ENCODE results near the gene PGM1.

The PGM1 gene

DNA sequence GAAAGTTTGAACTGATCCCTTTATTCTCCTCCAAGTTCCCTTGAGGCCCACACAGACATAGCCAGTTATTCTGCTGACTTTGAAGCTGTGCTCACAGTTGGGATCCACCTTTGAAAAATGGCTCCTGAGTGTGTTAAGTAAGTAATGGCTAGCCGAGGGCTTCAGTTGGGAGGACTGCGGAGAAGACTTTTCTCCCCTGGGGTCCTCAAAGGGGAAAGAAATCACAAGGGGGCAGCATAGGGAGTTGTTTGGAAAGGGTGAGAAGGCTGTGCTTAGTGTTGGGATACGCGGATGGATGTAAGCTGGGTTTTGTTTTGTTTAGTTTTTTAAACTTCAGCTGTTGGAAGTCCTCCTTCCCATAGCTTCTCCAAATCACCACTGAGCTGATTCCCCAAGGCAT is 8.3 kb downstream of the PGM1 start:
- DNase-seq, result no peak

DNA sequence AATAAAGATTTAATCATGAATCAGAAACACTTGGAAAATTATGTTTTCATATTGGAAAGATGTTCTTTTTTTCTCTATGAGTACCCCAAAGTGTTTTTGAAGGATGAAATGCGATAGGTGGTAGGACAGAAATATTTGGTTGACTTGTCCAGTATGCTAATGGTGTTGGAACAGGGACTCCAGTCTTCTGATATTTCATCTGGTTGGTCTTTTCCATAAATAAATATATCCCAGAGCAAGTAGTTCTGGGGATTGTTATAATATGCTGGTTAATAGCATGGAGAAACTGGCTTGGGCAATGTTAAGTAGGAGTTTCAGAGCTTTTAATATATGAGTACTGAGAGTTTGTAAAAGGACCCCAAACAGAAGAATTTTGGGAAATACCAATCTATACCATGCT is 8.7 kb downstream of the PGM1 start:
- no peak for DNase-seq

DNA sequence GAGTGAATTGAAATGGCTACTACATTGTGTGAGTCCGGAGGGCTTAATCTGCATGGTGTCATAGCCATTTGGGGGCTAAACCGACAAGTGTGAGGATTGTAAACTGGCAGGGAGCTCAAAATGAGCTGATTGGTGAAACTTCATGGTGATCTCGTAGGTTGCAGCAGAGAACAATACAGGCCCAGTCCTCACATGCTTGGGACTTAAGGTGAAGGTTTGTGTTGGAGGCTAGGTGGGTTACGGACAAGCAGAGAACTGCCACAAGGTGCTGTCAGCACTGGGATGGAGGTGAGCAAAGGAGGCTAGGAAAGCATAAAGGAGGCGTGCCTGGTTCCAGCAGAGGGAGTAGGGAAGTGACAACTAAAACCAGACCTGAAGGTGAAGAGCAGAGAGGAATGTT is 9.4 kb downstream of the PGM1 start:
- DNase-seq, result no peak

DNA sequence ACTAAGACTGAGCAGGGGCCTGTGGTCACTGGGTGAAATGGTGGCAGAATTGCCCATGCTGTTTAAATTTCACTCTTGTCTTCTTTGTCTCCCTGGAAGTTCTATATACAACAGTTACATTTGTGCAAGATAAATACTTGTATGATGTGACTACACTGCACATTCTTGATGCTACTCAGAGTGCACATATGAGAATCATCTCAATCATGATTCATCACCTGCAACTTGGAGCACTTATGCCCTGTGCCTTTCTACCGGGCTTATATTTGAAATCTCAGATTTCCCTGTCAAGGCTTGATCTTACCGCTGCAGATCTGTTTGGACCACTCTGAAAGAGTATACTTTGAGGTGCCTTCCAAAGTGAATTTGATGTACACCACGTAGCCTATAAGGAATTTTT is 10.6 kb downstream of the PGM1 start:
- DNase-seq, result no peak

DNA sequence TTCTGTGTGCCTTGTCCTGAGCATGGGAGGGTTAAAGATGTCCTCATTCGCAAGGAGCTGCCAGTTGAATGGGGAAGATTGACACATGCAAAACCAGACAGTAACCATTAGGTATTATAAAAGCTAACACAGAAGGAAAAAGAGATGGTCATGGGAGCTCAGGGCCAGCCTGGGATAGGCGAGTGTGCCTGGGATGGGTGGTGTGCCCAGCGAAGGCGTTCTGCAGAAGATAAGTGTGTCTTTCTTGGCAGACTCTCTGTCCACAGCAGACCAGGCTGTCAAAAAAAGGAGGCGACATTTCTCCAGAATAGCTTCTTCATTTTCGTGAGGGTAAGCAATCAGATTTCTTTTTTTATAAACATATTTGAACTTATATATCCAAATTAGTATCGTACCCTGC is 14.1 kb downstream of the PGM1 start:
- DNase-seq, result no peak

DNA sequence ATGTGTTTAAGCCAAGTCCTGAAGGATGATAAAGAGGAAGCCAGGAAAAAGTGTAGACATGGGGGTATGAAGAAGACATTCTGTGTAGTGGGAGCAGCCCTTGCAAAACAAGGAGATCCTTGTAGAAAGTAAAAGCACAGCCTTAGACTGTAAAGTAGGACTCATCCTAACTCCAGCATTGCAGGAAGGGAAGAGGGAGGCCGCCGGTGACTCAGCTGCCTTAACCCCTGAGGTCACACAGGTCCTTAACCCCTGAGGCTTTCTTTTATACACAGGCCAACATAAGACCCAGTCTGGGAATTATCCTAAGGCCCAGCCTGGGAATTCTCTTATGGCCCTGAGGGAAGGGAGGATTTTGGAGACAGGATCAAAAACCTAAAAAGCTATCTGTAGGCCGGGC is 18.0 kb downstream of the PGM1 start:
- no peak for DNase-seq

DNA sequence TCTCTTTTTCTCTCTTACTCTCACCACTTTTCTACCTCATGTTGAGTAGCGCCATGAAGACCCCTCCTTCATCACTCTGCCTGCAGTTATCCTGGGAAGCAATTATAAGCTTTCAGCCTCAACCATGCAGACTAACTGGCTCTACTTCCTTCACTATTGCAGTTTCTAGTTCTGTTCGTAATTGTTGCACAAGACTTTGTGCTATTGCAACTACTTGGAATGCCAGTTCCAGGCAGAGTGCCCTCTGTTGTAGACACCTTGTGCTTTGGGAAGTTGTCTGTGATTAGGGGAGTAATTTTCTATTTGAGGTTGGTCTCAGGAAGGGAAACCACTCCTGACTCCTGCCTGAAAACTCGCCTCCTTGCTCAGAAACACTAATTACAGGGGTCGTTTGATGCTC is 19.4 kb downstream of the PGM1 start:
- DNase-seq, result no peak

DNA sequence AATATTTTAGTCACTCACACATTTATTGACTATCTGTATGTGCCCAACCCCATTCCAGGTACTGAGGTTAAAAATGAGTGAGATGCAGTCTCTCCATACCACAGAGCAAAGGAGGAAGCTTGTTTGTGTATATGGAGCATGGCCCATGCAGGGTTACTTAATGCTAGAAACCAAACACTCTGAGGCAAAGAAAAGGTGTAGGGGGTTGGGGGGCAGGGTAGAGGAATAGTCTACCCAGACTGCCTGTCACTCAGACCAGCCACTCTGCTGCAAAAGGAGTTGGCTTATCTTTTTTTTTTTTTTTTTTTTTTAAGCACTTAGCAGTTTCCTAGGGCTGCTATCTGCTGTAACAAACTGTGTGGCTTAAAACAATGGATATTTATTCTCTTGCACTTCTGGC is 19.8 kb downstream of the PGM1 start:
- DNase-seq, result no peak

DNA sequence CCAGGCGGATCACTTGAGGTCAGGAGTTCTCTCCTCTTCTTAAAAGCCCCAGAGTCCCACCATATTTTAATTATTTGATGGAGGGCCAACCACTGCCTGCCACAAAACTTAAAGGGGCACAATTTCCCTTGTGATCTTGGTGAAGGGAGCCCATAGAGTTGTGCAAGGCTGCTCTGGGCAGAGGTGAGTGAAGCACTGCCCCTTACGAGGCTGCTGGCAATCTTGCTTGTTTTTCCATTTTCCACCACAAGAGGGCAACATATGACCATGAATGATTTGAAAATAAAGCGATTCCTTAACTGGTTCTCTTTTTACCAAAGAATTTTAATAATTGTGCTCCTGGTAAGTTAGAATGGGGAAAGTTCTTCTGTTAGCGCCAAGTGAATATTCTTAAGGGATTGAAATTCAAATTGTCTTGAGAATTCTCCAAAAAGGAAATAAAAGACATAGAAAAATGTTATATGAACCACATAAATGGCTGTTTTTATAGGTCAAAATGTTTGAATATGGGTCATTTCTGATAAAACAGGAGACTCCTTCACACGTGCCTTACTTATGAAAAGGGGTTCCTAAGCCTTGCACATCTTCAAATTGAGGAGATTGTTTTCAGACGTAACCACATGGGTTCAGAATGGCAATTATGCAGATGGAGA is 22.7 kb downstream of the PGM1 start:
- DNase-seq, result peak; percentile 29 to 83 (median 76)

DNA sequence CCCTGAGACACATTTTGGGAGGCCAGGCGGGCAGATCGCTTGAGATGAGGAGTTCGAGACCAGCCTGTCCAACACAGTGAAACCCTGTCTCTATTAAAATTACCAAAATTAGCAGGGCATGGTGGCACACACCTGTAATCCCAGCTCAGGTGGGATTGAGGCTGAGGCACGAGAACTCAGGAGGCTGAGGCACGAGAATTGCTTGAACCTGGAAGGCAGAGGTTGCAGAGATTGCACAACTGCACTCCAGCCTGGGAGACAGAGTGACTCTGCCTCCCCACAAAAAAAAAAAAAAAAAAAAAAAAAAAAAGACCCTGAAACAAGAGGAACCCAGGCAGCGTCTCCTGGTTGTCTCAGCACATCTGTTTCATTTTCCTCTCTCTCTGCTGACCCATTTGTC is 24.2 kb downstream of the PGM1 start:
- DNase-seq, result no peak

DNA sequence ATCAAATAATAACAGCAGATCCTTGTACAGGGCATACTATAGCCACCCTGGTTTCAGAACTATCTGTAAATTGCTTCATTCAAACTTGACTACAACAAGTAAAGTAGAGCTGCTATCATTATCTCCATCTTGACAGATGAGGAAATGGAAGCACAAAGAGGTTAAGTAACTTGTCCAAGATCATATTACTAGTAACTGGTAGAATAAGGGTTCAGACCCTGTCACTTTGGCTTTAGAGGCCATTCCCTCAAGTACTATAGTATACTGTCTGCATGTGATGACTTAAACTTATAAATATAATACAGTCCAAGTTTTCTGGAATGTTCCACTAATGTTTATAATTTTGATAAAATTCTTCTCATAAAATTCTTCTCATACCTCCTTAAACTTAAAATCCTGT is 24.8 kb downstream of the PGM1 start:
- no peak for DNase-seq

DNA sequence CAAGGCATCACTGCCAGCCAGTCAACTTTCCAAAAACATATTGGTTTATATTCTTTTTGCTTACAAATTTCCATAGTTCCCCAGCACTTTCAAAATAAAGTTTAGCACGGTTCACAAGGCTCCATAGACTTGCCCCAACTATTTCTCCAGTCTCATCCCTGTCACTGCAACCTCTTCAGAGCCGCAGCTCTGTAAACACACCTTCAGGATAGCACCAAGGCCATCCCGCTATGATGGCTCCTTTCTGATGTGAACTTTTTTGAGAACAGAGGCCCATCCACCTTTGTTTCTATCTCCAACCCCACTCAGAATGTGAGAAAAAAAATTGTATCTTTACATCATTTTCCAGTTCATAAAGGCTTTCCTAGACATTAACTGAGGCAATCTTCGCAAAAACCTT is 26.3 kb downstream of the PGM1 start:
- DNase-seq, result no peak

DNA sequence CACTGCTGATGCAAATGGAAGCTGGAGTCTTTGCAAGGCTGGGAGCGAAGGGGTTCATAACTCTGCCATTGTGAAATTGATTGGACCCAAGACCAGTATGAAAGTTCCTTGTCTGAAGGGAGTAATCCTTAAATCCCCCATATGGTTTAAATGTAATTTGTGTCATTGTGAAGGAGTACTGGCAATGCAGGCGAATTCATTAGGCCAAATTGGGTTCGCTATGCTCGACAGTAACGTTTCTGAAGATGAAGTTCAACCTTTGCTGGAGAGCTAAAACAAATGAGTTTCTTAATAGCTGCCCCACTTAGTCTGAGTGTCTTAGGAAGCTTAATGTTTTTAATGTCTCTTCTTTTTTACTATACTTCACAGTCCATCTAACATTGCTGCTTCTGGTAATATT is 27.5 kb downstream of the PGM1 start:
- DNase-seq, result no peak

DNA sequence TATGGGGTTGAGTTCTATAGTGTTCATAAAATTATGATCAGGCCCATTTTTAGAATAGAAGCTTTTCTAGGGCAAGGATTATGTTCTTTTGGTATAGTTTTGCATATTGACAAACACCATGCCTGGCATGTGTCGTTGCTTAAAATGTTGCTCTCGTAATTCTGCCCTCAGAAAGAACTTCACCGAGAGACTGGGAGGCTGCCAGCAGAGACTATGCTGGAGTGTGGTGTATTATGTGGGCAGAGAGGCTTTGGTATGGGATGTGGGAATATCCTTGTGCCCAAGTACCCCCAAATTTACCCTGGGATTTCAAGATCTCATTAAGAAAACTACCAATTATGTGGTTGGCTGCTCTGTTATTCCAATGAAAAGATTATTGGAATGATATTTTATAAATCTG is 27.9 kb downstream of the PGM1 start:
- DNase-seq, result no peak

DNA sequence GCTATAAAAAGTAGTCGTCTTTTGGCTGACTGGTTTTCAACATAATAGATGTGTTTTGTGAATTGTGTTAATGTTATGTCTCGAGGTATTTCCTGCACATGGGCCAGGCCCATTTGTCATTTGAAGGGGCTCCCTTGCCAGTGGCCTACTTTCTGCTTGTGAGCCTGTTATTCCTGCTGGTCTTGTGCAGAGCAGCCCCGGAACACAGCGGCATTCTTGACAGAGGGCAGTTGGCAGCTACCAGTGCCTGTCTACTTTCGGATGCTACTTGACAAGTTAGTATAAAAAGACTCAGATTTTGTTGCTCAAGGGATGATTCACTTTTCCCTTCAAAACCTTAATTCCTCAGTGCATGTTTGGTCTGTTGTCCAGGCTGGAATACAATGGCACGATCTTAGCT is 28.5 kb downstream of the PGM1 start:
- no peak for DNase-seq

DNA sequence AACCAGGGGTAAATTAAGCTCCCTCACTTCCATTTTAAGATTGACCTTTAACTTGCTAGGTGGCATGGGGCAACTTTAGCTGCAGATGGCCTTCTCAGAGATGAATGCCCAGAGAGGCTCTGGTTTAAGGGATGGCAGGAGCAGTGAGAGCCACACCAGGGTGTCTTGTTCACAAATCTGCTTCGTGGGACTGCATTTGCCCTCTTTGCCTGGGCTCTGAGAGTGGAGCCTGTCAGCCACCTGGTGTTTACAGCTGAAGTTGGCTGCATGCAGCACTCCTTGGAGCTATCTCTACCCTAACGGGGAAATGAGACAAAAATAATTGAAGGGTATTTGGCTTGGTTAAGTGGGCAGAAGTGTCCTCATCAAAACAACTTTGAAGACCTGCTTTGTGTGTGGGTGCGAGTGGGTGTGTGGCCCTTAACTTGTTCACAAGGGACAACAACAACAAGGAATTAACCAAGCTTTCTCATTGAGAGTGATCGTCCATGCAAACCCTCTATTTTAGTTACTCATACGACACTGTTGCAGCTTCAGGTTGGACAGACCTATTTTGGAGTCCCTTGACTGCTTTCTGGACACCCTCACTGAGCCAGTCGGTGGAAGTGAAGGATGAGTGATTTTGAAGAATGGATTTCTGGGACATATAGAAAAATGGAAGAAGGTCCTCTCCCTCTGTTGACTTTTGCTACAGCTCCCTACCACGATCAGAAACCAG is 29.8 kb downstream of the PGM1 start:
- peak; percentile 18 to 50 (median 36) for DNase-seq

DNA sequence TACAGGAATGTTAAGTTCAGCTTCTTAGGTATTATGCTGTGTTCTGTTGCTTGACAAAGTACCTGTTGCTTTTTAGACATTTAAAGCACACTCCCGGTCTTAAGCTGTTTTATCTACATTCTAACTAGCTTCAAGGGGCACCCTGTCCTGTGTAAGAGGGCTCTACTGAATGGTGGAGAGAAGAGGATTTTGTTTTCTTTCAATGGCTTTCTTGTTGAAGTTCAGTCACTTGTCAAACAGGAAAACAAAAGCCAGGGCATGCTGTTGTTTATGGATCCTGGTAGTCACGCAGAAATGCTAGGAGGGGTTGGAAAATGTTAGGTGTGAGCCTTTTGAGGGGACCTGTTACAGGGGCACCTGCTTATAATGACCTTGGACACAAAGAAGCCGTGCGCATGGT is 30.7 kb downstream of the PGM1 start:
- peak in 2 of 3 experiments; percentile 10 to 53 for DNase-seq

DNA sequence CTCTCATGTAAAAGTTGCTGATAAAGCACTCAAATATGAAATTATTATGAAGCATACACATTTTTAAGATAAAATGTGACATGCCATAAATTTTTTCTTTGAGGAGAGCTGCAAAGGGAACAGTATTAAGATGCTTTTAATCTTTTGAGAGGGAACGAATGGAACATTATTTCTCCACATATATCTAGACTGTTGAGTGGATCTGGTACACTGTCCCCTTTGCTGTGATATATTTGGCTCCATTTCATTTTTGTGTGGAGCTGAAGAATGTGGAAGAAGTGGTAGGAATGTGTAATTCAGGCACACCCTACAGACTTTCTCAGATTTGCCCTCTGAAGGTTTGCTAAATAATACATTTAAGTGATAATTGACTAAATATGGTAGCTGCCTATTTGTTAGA is 31.7 kb downstream of the PGM1 start:
- no peak for DNase-seq

DNA sequence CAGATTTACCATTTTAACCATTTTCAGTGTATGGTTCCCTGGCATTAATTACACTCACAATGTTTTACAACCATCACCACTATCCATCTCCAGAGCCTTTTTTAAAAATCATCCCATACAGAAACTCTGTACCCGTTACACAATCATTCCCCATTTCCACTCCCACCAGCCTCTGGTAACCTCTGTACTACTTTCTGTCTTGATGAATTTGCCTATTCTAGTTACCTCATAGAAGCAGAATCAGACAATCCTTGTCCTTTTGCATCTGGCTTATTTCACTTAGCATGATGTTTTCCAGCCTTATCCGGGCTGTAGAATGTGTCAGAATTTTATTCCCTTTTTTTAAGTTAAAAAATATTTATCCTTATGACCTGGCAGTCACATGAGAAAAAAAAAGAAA is 33.0 kb downstream of the PGM1 start:
- DNase-seq, result no peak

DNA sequence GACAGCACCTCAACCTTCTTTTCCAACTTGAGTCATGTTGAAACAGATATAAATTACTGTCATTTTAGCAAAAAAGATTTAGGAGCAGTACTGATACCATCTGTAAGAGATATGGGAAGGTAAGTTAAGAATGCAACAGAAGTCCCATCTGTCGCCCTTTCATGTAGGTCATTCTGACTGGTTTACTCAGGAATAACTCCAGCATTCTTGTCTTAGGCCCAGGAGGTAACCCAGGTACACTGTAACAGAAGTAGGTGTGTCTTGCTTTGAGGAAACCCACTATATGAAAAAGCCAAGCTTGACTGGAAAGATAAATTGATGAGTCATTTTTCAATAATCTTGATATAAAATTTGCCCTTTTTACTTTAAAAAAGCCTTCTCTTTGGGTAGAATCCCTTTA is 35.4 kb downstream of the PGM1 start:
- no peak for DNase-seq

DNA sequence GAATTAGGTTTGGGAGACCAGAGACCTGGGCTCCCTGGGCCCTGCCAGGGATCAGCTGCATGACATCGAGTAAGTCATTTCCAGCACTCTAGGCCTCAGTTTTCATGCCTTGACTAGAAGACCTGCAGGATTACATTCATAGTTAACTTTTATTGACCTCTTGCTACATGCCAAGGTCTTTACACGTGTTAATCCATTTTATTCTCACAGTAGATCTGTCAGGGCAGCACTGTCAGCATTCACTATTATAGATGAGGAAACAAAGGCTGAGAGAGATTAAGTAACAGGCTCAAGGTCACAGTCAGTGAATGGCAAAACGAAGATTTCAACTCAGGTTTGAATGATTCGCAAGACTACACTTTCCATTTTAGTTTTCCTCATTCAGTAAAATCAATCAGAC is 37.0 kb downstream of the PGM1 start:
- DNase-seq, result no peak

DNA sequence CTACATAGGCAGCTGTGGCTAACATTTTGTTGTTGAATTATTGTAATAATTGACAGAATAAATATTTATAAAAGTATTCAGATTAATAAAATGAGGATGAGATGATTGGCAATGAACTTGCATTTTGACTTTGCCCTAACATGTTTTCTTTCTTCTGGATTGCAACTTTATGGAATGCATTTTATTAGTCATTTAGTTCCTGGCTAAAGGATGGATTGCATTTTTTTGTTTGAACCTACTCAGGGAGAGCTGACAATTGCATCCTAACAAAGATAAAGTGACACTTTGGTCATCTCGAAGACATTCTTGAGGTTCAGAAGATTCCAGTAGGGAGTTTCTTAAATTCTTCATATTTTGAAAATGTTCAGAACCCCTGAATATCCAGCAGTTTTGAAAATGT is 37.5 kb downstream of the PGM1 start:
- no peak for DNase-seq

DNA sequence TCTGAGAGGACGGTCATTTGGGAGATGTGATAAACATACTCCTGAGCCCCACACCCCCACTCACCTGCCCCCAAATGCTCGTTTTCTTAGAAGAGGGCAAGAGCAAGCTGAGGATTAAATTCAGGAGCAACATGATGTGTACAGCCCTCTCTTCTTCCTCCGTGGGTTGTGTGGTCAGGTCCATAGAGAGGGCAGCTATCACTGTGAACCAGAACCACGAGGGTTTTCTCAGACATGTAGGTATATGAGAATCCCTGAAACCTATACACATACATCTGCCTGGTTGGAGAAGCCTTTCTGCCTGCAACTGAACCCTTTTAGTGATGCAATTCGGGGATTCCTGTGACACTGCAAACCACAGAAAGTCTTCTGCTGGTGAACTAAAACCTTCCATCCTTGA is 38.9 kb downstream of the PGM1 start:
- no peak for DNase-seq

DNA sequence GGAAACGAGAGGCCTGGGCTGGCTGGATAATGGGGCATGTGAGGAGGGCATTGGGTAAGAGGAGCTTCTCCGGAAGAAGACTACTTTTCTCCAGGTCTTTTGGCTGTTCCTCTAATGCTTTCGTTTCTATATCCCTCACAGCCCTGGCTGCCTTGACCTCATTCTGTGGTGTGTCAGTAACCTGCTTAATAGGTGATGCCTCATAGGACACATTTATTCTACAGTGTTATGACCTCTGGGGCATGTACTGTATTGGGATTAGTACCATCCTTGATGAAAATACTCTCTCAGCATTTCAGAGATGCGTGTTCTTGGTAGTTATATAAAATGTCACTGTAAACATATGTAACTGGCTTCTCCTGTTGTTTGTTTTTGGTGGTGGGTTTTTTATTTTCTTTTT is 40.1 kb downstream of the PGM1 start:
- no peak for DNase-seq

DNA sequence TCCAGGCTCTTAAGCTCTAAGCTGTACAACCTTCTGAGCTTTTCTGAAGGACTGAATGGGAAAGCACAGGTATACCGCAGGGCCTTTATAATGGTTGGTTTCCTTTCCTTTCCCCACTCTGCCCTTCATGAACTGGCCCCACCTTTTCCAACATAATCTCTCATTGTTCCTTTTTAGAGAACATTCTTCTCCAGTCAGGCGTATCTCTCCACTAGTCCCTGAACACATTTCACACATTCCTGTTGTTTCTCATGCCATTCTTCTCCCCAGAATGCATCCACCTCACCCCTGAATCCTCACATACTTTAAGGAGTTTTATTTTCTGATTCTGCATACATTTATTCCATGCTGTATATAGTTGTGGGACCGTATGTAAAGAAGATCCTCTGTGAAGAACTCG is 41.3 kb downstream of the PGM1 start:
- no peak for DNase-seq
